ENCODE data around the gene ARHGAP15.

GRCh38 chr2:143815082-143815481 lies 685.9 kb downstream of the ARHGAP15 start:
- TF ChIP-seq CTCF (IDR thresholded peaks at IDR 0.05) (no peak), POLR2AphosphoS5 (IDR thresholded peaks at IDR 0.05; ENCODE audit: low read depth, low read length) (no peak)
